ENCODE data around the gene MGAT5. TPM values are rescaled to one million over a fixed set of nuclear protein-coding genes. Genes with fewer than 3 reads are reported as not detected.

Gene MGAT5, protein sequence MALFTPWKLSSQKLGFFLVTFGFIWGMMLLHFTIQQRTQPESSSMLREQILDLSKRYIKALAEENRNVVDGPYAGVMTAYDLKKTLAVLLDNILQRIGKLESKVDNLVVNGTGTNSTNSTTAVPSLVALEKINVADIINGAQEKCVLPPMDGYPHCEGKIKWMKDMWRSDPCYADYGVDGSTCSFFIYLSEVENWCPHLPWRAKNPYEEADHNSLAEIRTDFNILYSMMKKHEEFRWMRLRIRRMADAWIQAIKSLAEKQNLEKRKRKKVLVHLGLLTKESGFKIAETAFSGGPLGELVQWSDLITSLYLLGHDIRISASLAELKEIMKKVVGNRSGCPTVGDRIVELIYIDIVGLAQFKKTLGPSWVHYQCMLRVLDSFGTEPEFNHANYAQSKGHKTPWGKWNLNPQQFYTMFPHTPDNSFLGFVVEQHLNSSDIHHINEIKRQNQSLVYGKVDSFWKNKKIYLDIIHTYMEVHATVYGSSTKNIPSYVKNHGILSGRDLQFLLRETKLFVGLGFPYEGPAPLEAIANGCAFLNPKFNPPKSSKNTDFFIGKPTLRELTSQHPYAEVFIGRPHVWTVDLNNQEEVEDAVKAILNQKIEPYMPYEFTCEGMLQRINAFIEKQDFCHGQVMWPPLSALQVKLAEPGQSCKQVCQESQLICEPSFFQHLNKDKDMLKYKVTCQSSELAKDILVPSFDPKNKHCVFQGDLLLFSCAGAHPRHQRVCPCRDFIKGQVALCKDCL
- 10 to 100 TPM in 5 of 6 donors, 1 to 10 TPM in 1; 9.7 to 41.3 (median 29.6) TPM for polyA plus RNA-seq (ENCODE audit: low read depth in 6 of 6)

DNA sequence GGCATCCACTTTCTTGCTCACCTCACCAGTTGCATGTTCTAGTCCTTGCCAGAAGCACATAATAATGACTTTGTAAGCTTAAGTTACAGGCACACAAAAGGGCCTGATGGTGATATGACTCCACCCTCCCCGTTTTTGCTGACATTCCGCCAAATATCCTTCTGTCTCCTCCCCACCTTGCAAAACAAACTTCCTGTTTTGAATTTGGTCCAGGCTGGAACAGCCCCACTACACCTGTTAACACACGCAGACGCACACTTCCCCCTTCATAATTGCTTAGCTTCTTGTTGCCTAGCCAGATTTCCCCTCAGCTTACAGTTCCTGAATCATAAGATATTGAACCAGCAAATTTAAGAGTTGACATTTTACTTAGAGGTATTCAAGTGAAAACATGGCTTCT, at the start of gene MGAT5:
MGAT5 (plus strand) TSS at position 269 of the 400 bp plus-strand sequence. CDS start 332 bp downstream, outside the sequence.
- Mint-ChIP-seq H3K9me3 (no peaks in the 10 kb centered on the region), H3K4me1 (peaks cover 68 to 88% (median 86%) of the 10 kb centered on the region in 3 donors), H3K27ac (peak within 1 kb of the TSS; percentile 83 to 100 (median 96)), H3K36me3 (peaks cover 8 to 13% of the 10 kb centered on the region in 2 donors), H3K27me3 (no peaks in the 10 kb centered on the region), H3K4me3 (peak within 1 kb of the TSS; percentile 46 to 92 (median 87))
- DNase-seq, result peak; percentile 79
- ATAC-seq (ENCODE audit: low read depth in 2 of 2), result peak; percentile 71 to 74

DNA sequence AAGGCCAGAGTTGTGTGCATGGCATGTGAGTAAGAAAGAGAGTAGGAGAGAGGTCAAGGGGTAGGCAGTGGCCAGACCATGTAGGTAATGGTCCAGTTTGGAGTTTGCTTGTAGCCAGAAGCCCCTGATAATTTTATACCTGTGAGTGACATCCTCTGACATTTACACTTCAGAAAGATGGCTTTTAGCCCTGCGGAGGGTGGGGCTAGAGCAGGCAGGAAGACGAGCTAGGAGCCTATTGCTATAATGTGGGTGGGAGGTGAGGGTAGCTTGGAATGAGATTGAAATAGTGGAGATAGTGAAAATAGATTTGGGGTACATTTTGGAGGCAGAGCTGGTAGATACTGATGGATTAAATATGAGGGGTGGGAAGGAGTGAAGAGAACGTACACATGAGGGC, 48.8 kb upstream of the MGAT5 start:
- Mint-ChIP-seq H3K27me3 (no peaks in the 10 kb centered on the region), H3K4me1 (peaks cover 23 to 43% (median 27%) of the 10 kb centered on the region in 3 donors), H3K27ac (no peak overlapping the region), H3K36me3 (no peaks in the 10 kb centered on the region), H3K4me3 (no peak overlapping the region), H3K9me3 (no peaks in the 10 kb centered on the region)
- ATAC-seq (ENCODE audit: low read depth in 2 of 2) (no peak), DNase-seq (no peak)

DNA sequence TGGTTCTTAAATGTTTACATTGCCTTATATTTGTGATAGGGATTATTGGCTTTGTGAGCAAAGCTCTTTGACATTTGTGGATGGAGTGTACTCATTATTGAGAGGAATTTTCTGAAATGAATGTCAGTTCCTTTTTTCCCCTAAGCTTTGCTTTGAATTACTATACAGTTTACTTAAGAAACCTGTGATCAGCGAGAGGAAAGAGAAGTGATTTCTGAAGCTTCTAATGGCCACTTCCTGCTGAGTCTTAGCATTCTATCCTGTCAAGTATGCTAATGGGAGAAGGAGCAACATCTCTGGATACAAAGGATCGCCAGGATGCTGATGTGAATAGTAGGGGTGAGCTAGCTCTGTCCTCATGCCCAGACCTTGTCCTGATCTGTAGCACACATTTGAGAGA, 47.8 kb upstream of the MGAT5 start:
- DNase-seq, result peak; percentile 15
- peak; percentile 66 to 71 for ATAC-seq (ENCODE audit: low read depth in 2 of 2)
- Mint-ChIP-seq H3K27me3 (no peaks in the 10 kb centered on the region), H3K27ac (peak overlapping the region in 1 of 6 donors; percentile 33), H3K36me3 (no peaks in the 10 kb centered on the region), H3K4me3 (peak overlapping the region in 2 of 8 donors; percentile 11 to 32), H3K4me1 (peaks cover 15 to 37% (median 23%) of the 10 kb centered on the region in 3 donors), H3K9me3 (no peaks in the 10 kb centered on the region)

DNA sequence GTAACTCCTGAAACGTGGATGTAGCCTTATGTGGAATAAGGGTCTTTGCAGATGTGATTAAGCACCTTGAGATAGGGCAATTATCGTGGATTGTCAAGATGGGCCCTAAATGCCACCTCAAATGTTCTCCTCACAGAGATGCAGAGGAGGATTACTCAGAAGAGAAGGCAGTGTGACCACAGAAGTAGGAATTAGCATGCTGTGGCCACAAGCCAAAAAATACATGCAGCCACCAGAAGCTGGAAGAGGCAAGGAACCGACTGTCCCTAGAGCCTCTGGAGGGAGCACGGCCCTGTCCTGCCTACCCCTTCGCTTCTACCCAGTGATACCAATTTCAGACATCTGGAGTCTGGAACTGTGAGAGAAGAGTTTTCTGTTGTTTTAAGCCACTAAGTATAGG, 47.3 kb upstream of the MGAT5 start:
- no peaks in the 10 kb centered on the region for H3K36me3 Mint-ChIP-seq
- no peaks in the 10 kb centered on the region for H3K27me3 Mint-ChIP-seq
- H3K4me3 Mint-ChIP-seq, result peak overlapping the region in 1 of 8 donors; percentile 61
- H3K27ac Mint-ChIP-seq, result peak overlapping the region in 3 of 6 donors; percentile 24 to 91 (median 57)
- no peak for ATAC-seq (ENCODE audit: low read depth in 2 of 2)
- no peak for DNase-seq
- no peaks in the 10 kb centered on the region for H3K9me3 Mint-ChIP-seq
- H3K4me1 Mint-ChIP-seq, result peaks cover 13 to 32% (median 23%) of the 10 kb centered on the region in 3 donors

DNA sequence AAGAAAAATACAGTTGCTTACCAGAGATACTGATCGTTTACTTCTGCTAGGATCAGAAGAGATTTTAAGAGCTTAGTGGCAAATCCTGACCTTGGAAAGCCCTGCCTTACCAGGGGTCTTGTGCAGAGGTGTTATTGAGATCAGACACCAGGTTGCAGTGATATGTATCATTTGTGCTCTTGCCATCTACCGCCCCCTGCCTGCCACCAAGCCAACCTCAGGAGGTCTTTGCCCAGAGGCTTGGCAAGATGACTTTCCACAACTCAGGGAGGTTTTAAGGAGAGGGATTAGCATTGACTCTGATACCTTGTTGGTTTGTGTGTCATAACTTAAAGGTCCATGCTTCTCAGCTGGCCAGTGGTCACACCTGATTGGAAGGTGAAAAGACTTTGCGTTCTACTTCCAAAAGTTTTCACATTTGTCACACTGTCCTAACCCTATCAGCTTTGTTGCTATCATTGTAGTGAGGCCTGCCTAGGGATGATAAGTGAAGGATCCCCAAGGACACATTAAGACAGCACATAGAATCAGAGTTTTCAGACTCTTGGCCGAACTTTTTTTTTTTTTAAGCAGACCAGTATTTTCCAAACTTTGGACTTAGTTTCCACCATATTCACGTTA, 46.2 kb upstream of the MGAT5 start:
- peak; percentile 38 for DNase-seq
- Mint-ChIP-seq H3K4me1 (peaks cover 6 to 27% (median 18%) of the 10 kb centered on the region in 3 donors), H3K27me3 (no peaks in the 10 kb centered on the region), H3K27ac (peak overlapping the region in 4 of 6 donors; percentile 32 to 83 (median 46)), H3K36me3 (no peaks in the 10 kb centered on the region), H3K9me3 (no peaks in the 10 kb centered on the region), H3K4me3 (peak overlapping the region in 1 of 8 donors; percentile 15)
- peak; percentile 74 to 82 for ATAC-seq (ENCODE audit: low read depth in 2 of 2)

DNA sequence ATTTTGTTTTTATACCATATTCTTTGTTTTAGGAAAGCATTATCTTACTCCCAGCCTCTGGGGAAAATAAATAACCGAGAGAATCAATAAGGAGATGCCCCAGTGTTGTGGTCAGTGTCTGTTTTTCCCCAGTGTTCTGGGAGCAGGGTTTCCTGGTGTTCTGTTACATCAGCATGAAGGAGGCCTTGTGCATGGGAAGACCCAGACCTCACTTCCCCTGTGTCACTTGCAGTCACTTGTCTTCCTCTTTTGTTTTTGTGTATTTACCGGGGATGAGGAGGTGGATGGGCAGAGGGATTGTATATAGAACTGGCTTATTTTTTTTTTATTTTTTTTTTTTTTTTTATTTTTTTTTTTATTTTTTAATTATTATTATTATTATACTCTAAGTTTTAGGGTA, 45.0 kb upstream of the MGAT5 start:
- H3K27me3 Mint-ChIP-seq, result no peaks in the 10 kb centered on the region
- ATAC-seq (ENCODE audit: low read depth in 2 of 2) (peak; percentile 40 to 55), DNase-seq (peak; percentile 16)
- no peaks in the 10 kb centered on the region for H3K9me3 Mint-ChIP-seq
- H3K4me1 Mint-ChIP-seq, result peaks cover 8 to 34% (median 25%) of the 10 kb centered on the region in 3 donors
- peak overlapping the region in 5 of 6 donors; percentile 48 to 87 (median 53) for H3K27ac Mint-ChIP-seq
- H3K36me3 Mint-ChIP-seq, result no peaks in the 10 kb centered on the region
- peak overlapping the region in 3 of 8 donors; percentile 20 to 39 (median 20) for H3K4me3 Mint-ChIP-seq

DNA sequence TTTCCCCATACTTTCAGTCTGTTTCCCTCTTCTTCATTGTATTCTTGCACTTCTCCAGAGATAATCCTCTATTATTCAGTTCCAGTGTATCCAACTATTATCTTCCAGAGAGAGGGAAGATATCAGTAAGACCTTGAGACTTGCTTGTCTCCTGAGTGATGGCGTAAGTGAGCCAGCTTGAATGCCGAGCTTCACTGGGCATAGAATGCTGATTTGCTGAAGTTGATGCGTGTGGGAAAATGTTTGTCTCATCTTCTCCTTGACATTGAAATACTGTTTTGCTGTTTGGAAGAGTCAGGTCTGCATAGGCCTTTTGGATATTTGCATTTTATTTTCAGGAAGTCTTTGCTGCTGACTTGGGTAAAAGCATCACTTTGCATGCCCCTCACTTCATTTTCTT, 41.1 kb upstream of the MGAT5 start:
- H3K36me3 Mint-ChIP-seq, result peaks cover 0 to 5% of the 10 kb centered on the region in 2 donors
- H3K9me3 Mint-ChIP-seq, result peaks cover 0 to 5% (median 0%) of the 10 kb centered on the region in 7 donors
- H3K27ac Mint-ChIP-seq, result peak overlapping the region in 4 of 6 donors; percentile 12 to 81 (median 28)
- ATAC-seq (ENCODE audit: low read depth in 2 of 2) (no peak), DNase-seq (no peak)
- H3K4me1 Mint-ChIP-seq, result peaks cover 33 to 62% (median 38%) of the 10 kb centered on the region in 3 donors
- peak overlapping the region in 5 of 8 donors; percentile 5 to 40 (median 15) for H3K4me3 Mint-ChIP-seq
- H3K27me3 Mint-ChIP-seq, result no peaks in the 10 kb centered on the region

DNA sequence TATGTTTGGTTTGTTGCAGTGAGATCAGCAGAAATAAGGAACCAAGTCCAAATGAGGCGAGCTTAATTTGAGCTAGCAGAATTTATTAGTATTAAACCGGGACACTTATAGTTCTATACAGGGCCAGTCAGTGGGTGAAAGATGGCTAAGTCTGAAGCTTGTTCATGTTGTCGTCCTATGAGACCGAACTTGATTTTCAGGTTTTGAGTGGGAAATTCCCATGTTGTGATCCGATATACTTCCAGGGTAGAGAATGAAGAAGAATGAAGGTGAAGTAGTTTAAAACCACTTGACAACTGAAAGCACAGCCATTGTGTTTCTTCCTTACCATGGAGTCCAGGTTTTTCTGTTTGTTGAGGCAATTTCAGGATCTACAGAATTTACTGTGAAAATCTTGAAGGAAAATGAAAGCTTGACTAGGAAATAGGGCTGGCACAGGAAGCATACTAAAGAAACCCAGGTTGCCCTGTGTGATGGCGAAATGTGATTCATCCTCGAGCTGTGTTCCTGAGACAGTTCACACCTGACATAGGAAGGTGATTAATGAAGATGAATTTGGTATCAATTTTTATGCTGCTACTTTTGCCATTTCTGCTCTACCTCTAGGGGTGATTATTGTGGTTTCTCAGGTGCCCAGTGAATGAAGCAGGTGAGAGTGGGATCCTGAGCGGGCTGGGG, 37.6 kb upstream of the MGAT5 start:
- DNase-seq, result no peak
- Mint-ChIP-seq H3K27me3 (no peaks in the 10 kb centered on the region), H3K27ac (peak overlapping the region in 5 of 6 donors; percentile 11 to 98 (median 90)), H3K9me3 (peaks cover 0 to 5% (median 0%) of the 10 kb centered on the region in 7 donors), H3K4me1 (peaks cover 61 to 86% (median 74%) of the 10 kb centered on the region in 3 donors), H3K4me3 (peak overlapping the region in 3 of 8 donors; percentile 36 to 58 (median 41)), H3K36me3 (peaks cover 0 to 5% of the 10 kb centered on the region in 2 donors)
- ATAC-seq (ENCODE audit: low read depth in 2 of 2), result no peak

DNA sequence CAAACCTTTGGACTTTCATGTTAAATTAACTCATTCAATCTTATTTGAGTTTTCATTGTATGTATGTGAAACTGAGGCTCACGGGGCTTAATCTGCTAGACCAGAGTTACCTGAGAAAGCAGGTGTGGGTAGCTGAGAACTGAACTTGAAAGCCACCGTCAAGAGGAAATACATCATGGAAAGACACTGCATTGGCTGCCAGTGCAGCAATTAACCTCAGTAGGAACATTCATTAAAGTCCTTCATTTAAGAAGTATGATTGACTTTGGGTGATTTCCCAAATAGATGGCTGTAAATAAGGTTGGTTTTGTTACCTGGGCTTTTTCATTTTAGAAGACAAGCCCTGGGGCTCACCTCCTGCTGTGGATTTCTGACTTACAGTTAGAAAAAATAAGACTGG, 36.5 kb upstream of the MGAT5 start:
- H3K27ac Mint-ChIP-seq, result peak overlapping the region; percentile 90 to 98 (median 94)
- no peak for ATAC-seq (ENCODE audit: low read depth in 2 of 2)

DNA sequence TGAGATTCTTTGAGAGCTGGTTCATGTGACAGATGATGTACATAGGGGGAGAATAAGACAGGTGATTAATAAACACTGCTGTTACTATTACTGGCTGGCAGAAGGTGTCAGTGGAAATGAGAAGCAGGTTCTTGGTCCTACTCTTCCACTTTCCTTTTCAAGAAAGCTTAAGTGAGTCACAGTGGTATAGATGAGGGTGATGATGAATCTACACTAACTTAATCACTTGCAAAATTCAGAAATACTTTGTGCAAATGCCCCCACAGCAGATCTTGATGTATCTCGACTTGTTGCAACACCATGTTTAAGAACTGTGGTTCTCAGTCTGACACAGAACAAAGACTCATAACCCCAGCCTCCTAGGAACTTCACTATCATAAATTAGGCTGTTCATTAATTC, 35.9 kb upstream of the MGAT5 start:
- Mint-ChIP-seq H3K27me3 (no peaks in the 10 kb centered on the region), H3K36me3 (peaks cover 0 to 5% of the 10 kb centered on the region in 2 donors), H3K4me1 (peaks cover 59 to 87% (median 71%) of the 10 kb centered on the region in 3 donors), H3K9me3 (peaks cover 0 to 5% (median 0%) of the 10 kb centered on the region in 7 donors), H3K4me3 (peak overlapping the region in 7 of 8 donors; percentile 1 to 88 (median 77)), H3K27ac (peak overlapping the region; percentile 90 to 98 (median 94))
- ATAC-seq (ENCODE audit: low read depth in 2 of 2) (peak; percentile 29 to 36), DNase-seq (peak; percentile 20)

More for the DNA sequence above, 36.5 kb upstream of the MGAT5 start:
- Mint-ChIP-seq H3K4me3 (peak overlapping the region in 5 of 8 donors; percentile 1 to 80 (median 57)), H3K4me1 (peaks cover 64 to 93% (median 77%) of the 10 kb centered on the region in 3 donors), H3K36me3 (peaks cover 0 to 5% of the 10 kb centered on the region in 2 donors), H3K9me3 (peaks cover 0 to 5% (median 0%) of the 10 kb centered on the region in 7 donors), H3K27me3 (no peaks in the 10 kb centered on the region)
- no peak for DNase-seq

DNA sequence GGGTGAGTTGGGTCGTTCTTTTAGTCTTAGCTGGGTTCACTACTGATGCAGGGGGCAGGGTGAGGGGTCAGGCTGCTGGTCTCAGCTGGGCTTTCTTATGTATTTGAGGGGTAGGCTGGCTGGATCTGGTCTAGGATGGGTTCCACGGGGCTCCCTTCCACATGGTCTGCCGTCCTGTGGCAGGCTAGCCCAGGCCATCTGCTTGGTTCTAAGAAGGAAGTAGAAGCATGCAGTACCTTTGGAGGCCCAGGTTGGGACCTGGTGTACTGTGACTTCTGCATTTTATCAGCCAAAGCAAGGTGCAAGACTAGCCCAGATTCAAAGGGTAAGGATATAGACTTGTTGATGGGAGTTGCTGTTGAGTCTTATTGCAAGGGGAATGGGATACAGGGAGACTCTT, 35.5 kb upstream of the MGAT5 start:
- DNase-seq (peak; percentile 58), ATAC-seq (ENCODE audit: low read depth in 2 of 2) (peak; percentile 84)
- H3K4me3 Mint-ChIP-seq, result peak overlapping the region; percentile 11 to 88 (median 76)
- no peaks in the 10 kb centered on the region for H3K27me3 Mint-ChIP-seq
- H3K4me1 Mint-ChIP-seq, result peaks cover 55 to 82% (median 69%) of the 10 kb centered on the region in 3 donors
- peak overlapping the region; percentile 90 to 98 (median 94) for H3K27ac Mint-ChIP-seq
- peaks cover 0 to 5% of the 10 kb centered on the region in 2 donors for H3K36me3 Mint-ChIP-seq
- peaks cover 0 to 5% (median 0%) of the 10 kb centered on the region in 7 donors for H3K9me3 Mint-ChIP-seq

DNA sequence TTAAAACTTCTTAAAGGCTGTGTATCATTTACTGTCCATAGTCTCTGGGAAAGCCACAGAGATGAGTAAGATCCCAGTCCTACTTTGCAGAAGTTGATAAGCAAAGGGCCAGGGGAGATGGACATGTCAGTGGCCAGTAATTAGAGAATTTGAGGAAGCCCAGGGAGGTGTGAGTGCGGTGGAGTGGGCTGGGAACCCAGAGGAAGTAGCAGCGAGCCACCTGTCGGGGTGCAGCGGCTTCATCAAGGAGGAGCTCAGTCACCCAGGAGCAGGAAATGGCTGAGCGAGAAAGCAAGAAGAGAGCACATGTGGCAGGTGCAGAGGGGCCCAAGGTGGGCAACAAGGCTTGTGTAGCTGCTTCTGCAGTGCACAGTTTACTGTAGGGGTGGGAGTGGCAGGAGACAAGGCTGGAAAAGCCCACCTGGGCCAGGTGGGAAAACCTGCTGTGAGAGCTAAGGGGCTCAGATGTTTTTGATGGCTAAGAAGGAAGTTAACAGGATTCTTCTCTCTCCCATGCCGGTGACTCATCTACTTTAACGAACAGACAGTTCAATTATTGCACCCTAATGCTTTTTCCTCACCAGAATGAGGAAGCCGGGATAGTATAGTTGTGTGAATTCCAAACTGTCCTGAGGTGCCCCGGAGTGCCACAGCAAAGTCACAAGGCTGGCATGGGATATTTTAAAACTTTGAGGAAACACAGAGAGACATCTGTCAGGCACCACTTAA, 34.8 kb upstream of the MGAT5 start:
- ATAC-seq (ENCODE audit: low read depth in 2 of 2), result peak; percentile 75 to 77
- H3K4me3 Mint-ChIP-seq, result peak overlapping the region; percentile 11 to 88 (median 78)
- H3K9me3 Mint-ChIP-seq, result peaks cover 0 to 5% (median 0%) of the 10 kb centered on the region in 7 donors

More for the DNA sequence above, 34.8 kb upstream of the MGAT5 start:
- Mint-ChIP-seq H3K27me3 (no peaks in the 10 kb centered on the region), H3K4me1 (peaks cover 54 to 76% (median 69%) of the 10 kb centered on the region in 3 donors), H3K27ac (peak overlapping the region; percentile 90 to 98 (median 94)), H3K36me3 (peaks cover 0 to 5% of the 10 kb centered on the region in 2 donors)
- DNase-seq, result peak; percentile 62
